Adrenal gland (tissue), 5 donors: ENCODE data around the gene STAT4.

Experiments
- CTCF ChIP-seq, 6 experiments: fragments of 450-650 bp in 4 of 6; fragments of 200-600 bp in 2 of 6; sonication (generic) in 1 of 6; IDR thresholded peaks; 1 replicate in 5 of 6; 2 replicates in 1 of 6; pipeline versions ENCODE4 v1.5.1 to v1.8.0; 2016 to 2021; ENCODE audit warnings: antibody characterized with exemption in 6 of 6, mild to moderate bottlenecking in 2 of 6, moderate library complexity in 1 of 6
- POLR2A ChIP-seq, 2 donors: fragments of 450-650 bp; IDR thresholded peaks; one replicate each; pipeline ENCODE4 v1.6.1; 2017; ENCODE audit warnings: antibody characterized with exemption in 2 of 2, mild to moderate bottlenecking in 2 of 2, moderate library complexity in 1 of 2
- donor health status: DM: no; HTN: no; CAD: no.

- TF ChIP-seq CTCF (IDR thresholded peaks at IDR 0.05) (no peak), POLR2A (IDR thresholded peaks at IDR 0.05) (no peak)
Observed at GRCh38 chr2:191038241-191038725, 112.5 kb downstream of the STAT4 start.
